DMS153 treated with DMSO at 0.1 percent for 48 hours (cell line): ENCODE results near the gene MAPT.

Experiments
- DNase-seq: peaks from one replicate; lab custom pipeline; 2025; ENCODE audit not compliant: unreplicated experiment; lab: John Stamatoyannopoulos, UW

MAPT gene

DNA sequence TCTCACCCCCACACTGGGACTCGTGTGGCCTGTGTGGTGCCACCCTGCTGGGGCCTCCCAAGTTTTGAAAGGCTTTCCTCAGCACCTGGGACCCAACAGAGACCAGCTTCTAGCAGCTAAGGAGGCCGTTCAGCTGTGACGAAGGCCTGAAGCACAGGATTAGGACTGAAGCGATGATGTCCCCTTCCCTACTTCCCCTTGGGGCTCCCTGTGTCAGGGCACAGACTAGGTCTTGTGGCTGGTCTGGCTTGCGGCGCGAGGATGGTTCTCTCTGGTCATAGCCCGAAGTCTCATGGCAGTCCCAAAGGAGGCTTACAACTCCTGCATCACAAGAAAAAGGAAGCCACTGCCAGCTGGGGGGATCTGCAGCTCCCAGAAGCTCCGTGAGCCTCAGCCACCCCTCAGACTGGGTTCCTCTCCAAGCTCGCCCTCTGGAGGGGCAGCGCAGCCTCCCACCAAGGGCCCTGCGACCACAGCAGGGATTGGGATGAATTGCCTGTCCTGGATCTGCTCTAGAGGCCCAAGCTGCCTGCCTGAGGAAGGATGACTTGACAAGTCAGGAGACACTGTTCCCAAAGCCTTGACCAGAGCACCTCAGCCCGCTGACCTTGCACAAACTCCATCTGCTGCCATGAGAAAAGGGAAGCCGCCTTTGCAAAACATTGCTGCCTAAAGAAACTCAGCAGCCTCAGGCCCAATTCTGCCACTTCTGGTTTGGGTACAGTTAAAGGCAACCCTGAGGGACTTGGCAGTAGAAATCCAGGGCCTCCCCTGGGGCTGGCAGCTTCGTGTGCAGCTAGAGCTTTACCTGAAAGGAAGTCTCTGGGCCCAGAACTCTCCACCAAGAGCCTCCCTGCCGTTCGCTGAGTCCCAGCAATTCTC, 132.1 kb downstream of the MAPT start:
- DNase-seq = no peak

DNA sequence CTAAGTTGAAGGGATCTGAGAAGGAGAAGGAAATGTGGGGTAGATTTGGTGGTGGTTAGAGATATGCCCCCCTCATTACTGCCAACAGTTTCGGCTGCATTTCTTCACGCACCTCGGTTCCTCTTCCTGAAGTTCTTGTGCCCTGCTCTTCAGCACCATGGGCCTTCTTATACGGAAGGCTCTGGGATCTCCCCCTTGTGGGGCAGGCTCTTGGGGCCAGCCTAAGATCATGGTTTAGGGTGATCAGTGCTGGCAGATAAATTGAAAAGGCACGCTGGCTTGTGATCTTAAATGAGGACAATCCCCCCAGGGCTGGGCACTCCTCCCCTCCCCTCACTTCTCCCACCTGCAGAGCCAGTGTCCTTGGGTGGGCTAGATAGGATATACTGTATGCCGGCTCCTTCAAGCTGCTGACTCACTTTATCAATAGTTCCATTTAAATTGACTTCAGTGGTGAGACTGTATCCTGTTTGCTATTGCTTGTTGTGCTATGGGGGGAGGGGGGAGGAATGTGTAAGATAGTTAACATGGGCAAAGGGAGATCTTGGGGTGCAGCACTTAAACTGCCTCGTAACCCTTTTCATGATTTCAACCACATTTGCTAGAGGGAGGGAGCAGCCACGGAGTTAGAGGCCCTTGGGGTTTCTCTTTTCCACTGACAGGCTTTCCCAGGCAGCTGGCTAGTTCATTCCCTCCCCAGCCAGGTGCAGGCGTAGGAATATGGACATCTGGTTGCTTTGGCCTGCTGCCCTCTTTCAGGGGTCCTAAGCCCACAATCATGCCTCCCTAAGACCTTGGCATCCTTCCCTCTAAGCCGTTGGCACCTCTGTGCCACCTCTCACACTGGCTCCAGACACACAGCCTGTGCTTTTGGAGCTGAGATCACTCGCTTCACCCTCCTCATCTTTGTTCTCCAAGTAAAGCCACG, 133.0 kb downstream of the MAPT start:
- no peak for DNase-seq

DNA sequence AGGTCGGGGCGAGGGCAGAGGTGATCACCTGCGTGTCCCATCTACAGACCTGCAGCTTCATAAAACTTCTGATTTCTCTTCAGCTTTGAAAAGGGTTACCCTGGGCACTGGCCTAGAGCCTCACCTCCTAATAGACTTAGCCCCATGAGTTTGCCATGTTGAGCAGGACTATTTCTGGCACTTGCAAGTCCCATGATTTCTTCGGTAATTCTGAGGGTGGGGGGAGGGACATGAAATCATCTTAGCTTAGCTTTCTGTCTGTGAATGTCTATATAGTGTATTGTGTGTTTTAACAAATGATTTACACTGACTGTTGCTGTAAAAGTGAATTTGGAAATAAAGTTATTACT, 133.6 kb downstream of the MAPT start:
- no peak for DNase-seq

DNA sequence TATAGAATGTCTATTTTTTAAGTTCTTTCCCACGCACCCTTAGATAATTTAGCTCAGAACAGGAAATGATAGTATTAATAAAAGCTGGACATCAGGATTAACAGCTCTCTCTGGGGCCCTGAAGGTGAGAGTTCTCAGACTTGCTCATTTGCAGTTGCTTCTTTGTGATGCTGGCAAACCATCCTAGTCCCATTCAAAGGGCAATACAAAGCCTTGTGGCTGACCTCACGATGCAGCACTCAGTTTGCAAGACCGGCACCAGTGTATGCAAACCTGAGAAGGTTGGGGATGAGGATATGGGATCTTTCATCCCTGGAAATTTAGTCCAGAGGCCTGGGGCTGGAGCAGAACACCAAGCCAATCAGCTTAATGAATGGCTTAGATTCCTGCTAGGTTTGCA, 134.0 kb downstream of the MAPT start:
- DNase-seq = no peak

DNA sequence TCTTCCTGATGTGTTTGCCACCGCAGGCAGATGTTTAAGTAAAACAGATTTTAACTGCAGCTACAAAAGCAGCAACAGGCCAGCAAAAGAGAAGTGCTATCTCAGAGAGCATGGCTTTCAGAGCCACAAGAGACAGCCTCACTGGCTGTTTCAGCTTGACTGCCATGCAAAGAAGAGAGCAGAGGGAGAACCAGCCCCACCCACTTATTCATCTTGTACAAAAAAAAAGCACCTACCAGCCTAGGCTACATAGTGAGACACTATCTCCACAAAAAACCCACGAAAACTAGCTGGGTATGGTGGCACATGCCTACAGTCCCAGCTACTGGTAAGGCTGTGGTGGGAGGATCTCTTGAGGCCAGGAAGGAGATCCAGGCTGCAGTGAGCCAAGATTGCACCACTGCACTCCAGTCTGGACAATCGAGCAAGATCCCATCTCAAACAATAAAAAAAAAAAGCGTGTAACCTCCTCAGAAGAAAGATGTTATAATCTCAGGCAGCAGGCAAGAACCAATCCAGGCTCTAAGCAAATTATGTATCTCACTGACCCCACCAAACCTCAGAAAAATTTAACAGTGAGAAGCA, 134.7 kb downstream of the MAPT start:
- no peak for DNase-seq

DNA sequence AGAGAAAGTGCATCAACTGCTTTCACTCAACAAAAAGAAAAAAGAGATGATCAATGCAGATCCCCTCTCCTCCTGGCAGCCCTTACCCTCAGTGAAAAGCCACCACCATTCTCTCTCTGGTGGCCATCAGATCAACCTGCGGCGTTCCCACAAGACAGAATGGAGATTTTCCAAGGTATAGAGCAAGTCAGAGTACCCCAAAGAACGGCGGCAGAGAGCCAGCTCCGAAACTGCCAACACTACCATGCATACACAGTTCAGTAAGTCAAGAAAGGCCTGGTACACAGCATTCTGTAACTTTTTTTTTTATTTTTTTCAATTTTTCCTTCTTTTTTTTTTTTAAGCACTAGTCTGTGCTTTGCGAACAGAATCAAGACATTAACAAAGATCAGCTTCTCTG, 135.3 kb downstream of the MAPT start:
- DNase-seq = no peak

DNA sequence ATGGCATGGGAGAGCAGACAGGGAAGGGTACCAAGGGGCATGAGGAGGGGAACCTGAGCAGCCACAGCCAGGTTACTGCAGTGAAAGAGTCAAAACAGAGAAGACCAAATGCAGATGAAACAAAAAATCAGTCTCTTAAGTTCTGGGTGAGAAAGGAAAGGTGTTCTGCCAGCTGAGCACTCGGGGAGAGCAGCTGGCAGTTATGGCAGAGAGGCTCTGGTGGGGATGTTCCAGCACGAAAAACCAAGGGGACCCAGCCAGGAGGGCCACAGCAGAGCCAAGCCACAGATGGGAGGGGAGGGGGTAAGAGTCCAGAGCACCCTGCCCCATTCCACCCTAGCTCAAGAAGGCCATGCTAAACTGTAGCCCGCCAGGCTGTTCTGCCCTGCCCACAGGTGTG, 136.4 kb downstream of the MAPT start:
- no peak for DNase-seq

DNA sequence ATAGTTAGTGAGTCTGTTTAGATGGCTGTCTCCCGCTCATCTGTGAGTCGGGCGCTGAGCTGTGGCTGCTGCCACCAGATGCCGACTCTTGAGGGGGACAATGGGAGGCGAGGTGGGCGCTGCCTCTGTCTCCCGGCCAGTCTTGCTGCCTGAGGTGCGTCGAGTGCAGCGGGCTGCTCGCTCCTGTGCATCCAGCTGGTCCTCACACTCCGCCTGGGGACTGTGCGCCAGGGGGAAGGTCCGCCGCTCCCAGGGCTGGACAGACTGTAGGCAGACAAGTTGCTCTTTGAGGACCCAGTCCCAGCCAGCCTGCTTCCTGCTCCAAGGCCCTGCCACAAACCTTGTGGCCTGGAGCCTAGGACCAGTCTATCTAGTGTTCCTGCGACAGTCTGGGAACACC, 137.1 kb downstream of the MAPT start:
- DNase-seq = no peak

DNA sequence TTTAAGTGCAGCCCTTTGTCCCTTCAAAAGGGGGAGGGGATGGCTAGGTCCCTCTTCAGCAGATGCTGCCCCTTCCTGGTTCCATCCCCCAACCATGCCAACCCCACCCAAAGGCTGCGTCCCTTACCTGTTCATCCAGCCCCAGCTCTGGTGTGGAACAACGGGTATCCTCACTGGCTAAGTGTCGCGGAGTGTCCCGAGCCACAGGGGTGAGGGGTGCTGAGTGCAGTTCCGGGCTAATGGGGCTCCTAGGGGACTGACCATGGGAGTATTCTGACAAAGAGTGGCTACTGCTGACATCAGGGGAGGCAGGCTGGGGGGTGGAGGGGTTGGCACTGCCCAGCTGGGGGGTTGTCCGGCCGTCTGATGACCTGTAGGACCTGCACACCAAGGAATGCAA, 137.6 kb downstream of the MAPT start:
- DNase-seq = no peak

DNA sequence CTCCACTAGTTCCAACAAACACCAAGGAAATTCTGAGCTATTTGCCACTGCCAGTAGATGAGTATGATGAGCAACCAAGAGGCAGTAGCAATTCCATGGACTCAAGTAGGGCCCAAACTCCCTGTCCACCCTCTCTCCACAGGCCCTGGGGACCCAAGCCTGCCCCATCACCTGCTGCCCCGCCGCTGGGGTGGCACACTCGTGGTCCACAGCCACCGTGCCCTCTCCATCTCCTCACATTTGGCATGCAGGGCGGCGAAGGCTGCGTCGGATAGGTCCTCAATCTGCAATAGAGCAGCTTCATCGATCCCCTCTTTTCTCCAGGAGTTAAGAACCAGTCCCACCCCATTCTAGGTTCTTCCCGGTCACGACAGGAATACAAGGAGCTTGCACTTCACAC, 138.6 kb downstream of the MAPT start:
- DNase-seq = no peak

DNA sequence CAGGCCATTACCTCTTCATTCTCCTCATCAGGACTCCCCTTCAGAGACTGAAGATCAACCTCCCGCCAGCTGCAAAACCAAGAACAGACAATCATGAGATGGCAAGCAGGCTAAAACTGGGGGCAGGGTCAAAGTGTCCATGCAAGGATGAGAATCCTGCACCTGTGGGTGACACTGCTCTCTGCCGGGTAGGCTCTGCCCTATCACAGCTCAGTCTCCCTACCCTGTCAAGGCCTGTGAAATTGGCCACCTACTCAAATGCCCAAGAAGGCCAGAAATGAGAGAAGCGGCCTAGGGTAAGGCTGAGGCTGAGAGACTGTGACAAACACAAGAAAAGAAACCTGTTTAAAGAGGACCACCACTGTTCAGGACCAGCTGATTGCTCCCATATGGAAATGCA, 139.0 kb downstream of the MAPT start:
- no peak for DNase-seq

DNA sequence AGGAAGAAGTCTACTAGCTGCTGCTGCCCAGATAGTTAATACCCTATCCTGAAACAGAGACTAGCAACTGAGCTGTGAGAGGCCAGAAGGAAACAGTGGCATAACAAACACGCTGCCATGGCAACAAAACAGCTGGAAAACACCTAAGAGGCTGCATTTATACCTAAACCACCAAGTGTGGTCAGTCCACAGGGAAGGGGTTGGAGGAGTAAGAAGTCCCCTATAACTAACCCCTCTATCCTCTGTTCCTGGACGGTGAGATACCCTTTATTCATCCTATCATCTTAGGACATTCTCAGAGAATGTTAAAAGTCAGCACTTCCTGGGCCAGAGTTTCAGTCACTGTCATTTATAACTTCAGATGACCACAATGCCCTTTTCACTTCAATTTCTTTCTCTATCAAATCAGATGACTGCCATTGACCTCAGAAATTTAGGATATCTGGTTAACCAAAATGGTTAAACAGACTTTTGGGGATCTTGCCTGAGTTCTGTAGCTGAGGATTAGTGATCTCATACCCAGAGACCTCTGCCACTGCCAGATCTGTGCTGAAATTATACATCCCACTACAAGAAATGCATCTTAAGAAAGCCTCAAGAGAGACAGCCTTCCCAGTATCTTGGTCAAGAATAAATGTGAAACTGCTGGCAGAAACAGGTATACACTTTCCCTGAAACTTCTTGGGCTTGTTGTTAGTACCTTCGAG, 140.9 kb downstream of the MAPT start:
- DNase-seq = no peak

DNA sequence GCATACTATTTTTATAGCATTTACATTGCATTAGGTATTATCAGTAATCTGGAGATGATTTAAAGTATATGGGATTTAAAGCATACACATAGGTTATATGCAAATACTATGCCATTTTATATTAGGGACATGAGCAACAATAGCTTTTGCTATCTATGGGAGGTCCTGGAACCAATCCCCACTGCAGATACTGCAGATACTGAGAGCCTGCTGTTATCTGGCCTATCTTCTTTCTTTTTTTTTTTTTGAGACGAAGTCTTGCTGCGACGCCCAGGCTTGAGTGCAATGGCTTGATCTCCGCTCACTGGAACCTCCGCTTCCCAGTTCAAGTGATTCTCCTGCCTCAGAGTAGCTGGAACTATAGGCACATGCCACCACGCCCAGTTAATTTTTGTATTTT, 142.1 kb downstream of the MAPT start:
- DNase-seq = no peak

DNA sequence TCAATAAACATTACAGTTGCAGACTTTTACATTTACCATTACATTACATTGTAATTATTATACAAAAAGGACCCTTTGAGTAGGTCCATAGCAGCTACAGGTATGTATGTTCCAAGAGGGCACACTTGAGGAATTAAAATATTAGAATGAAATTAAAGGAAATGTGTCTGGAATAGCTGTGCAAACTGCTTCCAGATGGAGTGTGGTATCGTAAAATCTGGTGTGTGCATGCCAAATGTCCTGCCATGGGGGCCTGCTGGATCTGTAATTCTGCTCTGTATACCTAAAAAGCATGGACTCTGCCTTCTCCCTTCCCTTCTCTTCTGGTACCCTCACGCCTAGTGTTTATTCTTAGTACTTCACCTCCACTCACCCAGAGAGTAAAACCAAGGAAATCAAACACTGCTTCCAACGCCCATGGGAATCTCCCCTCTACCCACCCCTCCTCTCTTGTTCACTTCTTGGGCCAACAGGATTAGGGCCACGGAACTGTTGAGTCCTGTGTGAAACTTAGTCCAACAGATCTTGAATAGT, 143.4 kb downstream of the MAPT start:
- no peak for DNase-seq

DNA sequence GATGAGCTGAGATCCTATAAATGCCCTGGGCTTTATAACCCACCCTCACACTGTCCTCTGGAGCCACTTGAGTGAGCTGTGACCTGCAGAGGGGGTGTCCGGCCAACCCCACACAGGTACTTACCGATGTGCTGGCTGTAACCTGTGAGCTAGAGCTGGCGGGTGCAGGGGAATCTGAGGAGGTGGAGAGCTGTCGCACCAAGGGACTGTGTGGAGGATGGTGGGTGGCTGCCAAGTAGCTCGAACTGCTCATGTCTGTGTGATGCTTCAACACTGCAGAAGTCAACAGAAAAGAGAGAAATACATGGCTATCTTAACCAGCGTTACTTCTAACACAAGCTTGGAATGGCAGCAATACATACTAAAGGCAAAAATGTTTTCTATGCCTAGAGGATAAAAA, 144.1 kb downstream of the MAPT start:
- DNase-seq = no peak

DNA sequence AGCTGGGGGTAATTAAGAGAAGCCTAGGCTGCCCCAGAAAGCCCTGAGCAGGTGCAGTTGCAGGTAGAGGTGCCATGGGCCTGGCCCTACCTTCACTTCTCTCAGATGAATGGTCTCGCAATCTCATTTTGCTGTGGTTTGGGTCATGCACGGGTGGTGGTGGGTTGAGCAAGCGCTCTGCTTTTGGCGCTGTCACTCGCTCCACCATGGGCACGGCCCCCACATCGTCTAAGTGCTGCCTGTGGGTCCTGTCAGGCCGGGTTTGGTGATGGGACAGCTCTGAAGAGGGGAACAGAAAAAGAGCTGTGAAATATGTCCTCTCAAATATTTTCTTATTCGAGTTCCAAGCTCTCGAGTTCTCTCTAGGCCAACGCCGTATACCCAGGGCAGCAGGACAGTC, 144.6 kb downstream of the MAPT start:
- no peak for DNase-seq

DNA sequence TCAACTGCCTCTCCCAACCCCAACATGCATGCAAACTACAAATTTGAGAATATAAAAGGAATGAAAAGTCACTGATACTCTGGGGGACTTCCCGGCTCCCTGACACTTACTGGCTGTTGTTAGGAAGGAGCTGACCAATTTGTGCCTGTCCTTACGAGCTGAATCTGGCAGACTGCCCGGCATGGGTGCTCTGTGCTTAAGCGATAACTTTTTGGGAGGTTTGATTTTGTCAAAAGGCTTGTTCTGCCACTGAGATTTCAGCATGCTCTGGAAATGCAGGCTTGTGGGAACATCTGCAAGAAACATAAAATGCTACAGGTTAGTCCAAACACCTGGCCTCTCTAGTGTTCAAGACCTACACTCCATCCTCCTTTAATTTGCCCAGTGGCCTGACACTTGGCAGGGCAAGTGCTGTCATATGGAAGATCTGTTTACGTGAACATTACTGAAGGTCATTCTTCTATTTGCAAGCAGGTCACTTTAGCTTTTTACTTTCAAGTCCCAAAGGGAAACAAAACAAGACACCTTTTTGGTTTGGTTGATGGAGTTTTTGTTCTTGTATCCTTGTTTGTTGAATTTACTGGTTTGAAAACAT, 145.3 kb downstream of the MAPT start:
- DNase-seq = no peak

DNA sequence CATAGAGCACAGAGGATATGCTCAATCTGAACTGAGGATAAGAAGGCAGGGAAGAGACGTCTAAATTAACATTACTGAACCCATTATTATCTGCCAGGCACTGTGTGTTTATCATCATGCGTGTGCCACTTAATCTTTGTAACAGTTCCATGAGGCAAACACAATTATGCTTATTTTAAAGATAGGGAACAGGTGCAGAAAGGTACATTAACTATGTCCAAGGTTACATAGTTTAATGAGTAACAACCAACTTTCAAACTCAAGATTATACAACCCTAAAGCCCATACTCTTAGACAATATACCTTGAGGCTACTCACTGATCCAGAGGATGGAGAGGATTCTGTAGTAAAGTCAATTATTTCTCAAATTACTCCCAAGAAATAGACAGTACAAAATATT, 147.9 kb downstream of the MAPT start:
- DNase-seq = no peak

DNA sequence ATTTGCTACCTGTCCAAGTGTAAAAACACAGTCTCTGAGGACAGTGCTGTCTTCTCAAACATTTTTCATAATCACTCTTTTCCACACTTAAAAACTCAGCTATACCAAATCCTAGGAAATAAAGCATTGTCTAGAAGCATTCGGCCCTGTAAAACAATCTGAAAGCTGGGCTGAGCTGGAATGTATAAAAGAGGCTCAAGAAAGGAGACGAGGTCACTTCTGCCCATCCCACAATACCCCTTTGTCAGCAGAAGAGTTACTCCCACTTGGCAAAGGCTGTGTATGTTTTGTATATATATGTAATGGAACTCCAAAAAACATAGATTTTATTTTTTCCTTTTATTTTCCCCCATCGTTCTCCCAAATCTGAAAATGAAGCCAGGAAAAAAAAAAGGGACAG, 148.6 kb downstream of the MAPT start:
- no peak for DNase-seq

DNA sequence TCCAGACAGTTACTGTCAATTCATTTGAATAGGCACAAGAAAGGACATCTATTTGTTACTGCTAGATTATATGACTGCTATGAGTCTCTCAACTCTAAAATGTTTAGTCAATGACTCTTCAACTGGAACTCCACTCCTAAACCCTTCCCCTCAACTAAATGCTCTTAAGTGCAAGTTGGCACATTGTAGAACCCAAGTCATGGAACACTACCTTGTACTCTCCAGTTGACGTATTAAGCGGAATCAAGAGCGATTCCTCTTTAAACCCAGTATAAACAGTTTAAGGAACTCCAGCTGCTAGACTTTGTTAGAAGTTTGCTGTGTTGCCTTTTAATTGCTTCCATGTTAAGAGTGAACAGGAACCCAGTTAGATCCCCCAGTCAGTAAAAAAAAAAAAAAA, 149.3 kb downstream of the MAPT start:
- DNase-seq = no peak
